A673 (cell line): ENCODE measurements around the gene TMEM63A. TPM values are rescaled to one million over a fixed set of nuclear protein-coding genes. Genes with fewer than 3 reads are reported as not detected.

ENCODE experiments used
- BruUV-seq: library from RNA; stranded (reverse); fragments of 400-500 nt; replicated peaks from 2 replicates; lab custom pipeline; 2021; lab: Mats Ljungman, UMichigan
- CTCF ChIA-PET: fragments of 300-600 bp; sonication (Branson Sonifier 250); formaldehyde crosslinking; loops from one replicate; lab custom pipeline; 2022; ENCODE audit warnings: antibody characterized with exemption; lab: Charles Lee
- POLR2A ChIA-PET: fragments of 300-600 bp; sonication (Branson Sonifier 250); formaldehyde crosslinking; loops from one replicate; lab custom pipeline; 2022; ENCODE audit warnings: antibody characterized with exemption; ENCODE audit not compliant: low non-redundant PET; lab: Charles Lee
- DNase-seq: peaks from one replicate; pipeline ENCODE4 v3.0.0-alpha.2; 2015; ENCODE audit warnings: low spot score
- H3K27ac ChIP-seq: fragments of 200-600 bp; sonication (generic); 2 replicates; pipeline ENCODE4 v1.5.1; 2016; ENCODE audit warnings: mixed run types, low read depth, mild to moderate bottlenecking, mixed read lengths, antibody characterized with exemption, low read length; ENCODE audit not compliant: poor library complexity, severe bottlenecking
- H3K27me3 ChIP-seq: fragments of 200-600 bp; sonication (generic); replicated peaks from 2 replicates; pipeline ENCODE4 v1.6.1; 2017; ENCODE audit warnings: mixed run types, low read depth, mild to moderate bottlenecking, mixed read lengths, antibody characterized with exemption, low read length; ENCODE audit not compliant: insufficient read depth, poor library complexity
- H3K36me3 ChIP-seq: fragments of 200-600 bp; sonication (generic); 2 replicates; pipeline ENCODE4 v1.6.1; 2016; ENCODE audit warnings: mixed run types, mild to moderate bottlenecking, mixed read lengths, antibody characterized with exemption, low read length; ENCODE audit not compliant: insufficient read depth, poor library complexity, severe bottlenecking
- H3K4me1 ChIP-seq: fragments of 200-600 bp; sonication (generic); 2 replicates; pipeline ENCODE4 v1.6.1; 2017; ENCODE audit warnings: mixed run types, mild to moderate bottlenecking, mixed read lengths, antibody characterized with exemption, low read length; ENCODE audit not compliant: insufficient read depth, poor library complexity, severe bottlenecking
- H3K4me3 ChIP-seq: fragments of 200-600 bp; sonication (generic); 2 replicates; pipeline ENCODE4 v1.5.1; 2016; ENCODE audit warnings: low read depth, mixed run types, mild to moderate bottlenecking, mixed read lengths, low read length; ENCODE audit not compliant: poor library complexity, severe bottlenecking
- H3K9me3 ChIP-seq: fragments of 200-600 bp; sonication (generic); 2 replicates; pipeline ENCODE4 v1.6.1; 2016; ENCODE audit warnings: mixed run types, low read depth, mild to moderate bottlenecking, mixed read lengths, antibody characterized with exemption, low read length; ENCODE audit not compliant: poor library complexity, severe bottlenecking
- CTCF ChIP-seq: fragments of 300-800, 200-600 bp; sonication (generic); conservative IDR thresholded peaks from 2 replicates; pipeline ENCODE4 v1.5.1; 2017; ENCODE audit warnings: low read depth, mild to moderate bottlenecking, antibody characterized with exemption, low read length, moderate library complexity, mixed read lengths
- EZH2 ChIP-seq: fragments of 200-600 bp; sonication (generic); IDR thresholded peaks from 2 replicates; pipeline ENCODE4 v1.6.1; 2017; ENCODE audit warnings: borderline replicate concordance, low read depth, mild to moderate bottlenecking, mixed read lengths, antibody characterized with exemption, low read length; ENCODE audit not compliant: poor library complexity, severe bottlenecking
- intact Hi-C: fragments of 100-400 bp; cut with micrococcal nuclease; formaldehyde crosslinking; loops from one replicate; pipeline ENCODE4 v1.10.0; 2022; ENCODE audit not compliant: unreplicated experiment
- total RNA-seq: library from RNA; stranded (reverse); gene quantifications from 2 replicates; pipeline ENCODE4 v1.2.3, GENCODE V29; 2021

TMEM63A gene
- total RNA-seq, 1 experiment from 2014 or later: 25.3 TPM

GRCh38 chr1:225883616-225884265 lies 1.6 kb upstream of the TMEM63A start:
- Histone ChIP-seq H3K36me3 (no peaks in the 10 kb centered on the region), H3K4me1 (peaks cover 6% of the 10 kb centered on the region), H3K27me3 (no peaks in the 10 kb centered on the region), H3K9me3 (no peaks in the 10 kb centered on the region), H3K4me3 (peak overlapping the region; percentile 78), H3K27ac (no peak overlapping the region)
- no peak for TF ChIP-seq EZH2
- no peak for TF ChIP-seq CTCF
- ChIA-PET CTCF (no interaction called here), POLR2A (no interaction called here)
- intact Hi-C loops: no loop called here
- BruUV-seq: TSS peak; percentile 65
- no peak for DNase-seq

- TF ChIP-seq CTCF (0 out of 2 replicates have a peak, but pooled peaks have one; percentile 8), EZH2 (no peak)
- DNase-seq: peak; percentile 46
- intact Hi-C loops: no loop called here
- H3K9me3 ChIP-seq: no peaks in the 10 kb centered on the region
- H3K36me3 ChIP-seq: no peaks in the 10 kb centered on the region
- no TSS peak for BruUV-seq
- H3K27ac ChIP-seq: peak overlapping the region; percentile 67
- H3K4me1 ChIP-seq: peaks cover 6% of the 10 kb centered on the region
- no peaks in the 10 kb centered on the region for H3K27me3 ChIP-seq
- POLR2A ChIA-PET: no interaction called here
- H3K4me3 ChIP-seq: peak overlapping the region; percentile 78
- CTCF ChIA-PET: interaction anchor here (0.6 to 1.3 kb wide), 4 partner anchors 29 to 1066 kb away, joined by 3 to 4 read pairs (median 3); partner anchors contain the start of gene SRP9
Observed at GRCh38 chr1:225882694-225883615, 775 bp upstream of the TMEM63A start.

- BruUV-seq: no TSS peak
- ChIA-PET CTCF (interaction anchor here (0.7 kb wide), 1 partner anchor 407 kb away, joined by 4 read pairs; no protein-coding TSS in a partner anchor), POLR2A (no interaction called here)
- Histone ChIP-seq H3K27ac (peak overlapping the region; percentile 67), H3K4me3 (peak overlapping the region; percentile 78), H3K27me3 (no peaks in the 10 kb centered on the region), H3K4me1 (peaks cover 6% of the 10 kb centered on the region), H3K9me3 (no peaks in the 10 kb centered on the region), H3K36me3 (no peaks in the 10 kb centered on the region)
- intact Hi-C loops: no loop called here
- DNase-seq: no peak
- TF ChIP-seq EZH2 (no peak), CTCF (no peak)
Observed at GRCh38 chr1:225881081-225881958, 860 bp downstream of the TMEM63A start.
